ENCODE data around the gene MLLT6.

GRCh38 chr17:38766341-38766740, 61.3 kb downstream of the MLLT6 start:
- TF ChIP-seq, protein P1, sequence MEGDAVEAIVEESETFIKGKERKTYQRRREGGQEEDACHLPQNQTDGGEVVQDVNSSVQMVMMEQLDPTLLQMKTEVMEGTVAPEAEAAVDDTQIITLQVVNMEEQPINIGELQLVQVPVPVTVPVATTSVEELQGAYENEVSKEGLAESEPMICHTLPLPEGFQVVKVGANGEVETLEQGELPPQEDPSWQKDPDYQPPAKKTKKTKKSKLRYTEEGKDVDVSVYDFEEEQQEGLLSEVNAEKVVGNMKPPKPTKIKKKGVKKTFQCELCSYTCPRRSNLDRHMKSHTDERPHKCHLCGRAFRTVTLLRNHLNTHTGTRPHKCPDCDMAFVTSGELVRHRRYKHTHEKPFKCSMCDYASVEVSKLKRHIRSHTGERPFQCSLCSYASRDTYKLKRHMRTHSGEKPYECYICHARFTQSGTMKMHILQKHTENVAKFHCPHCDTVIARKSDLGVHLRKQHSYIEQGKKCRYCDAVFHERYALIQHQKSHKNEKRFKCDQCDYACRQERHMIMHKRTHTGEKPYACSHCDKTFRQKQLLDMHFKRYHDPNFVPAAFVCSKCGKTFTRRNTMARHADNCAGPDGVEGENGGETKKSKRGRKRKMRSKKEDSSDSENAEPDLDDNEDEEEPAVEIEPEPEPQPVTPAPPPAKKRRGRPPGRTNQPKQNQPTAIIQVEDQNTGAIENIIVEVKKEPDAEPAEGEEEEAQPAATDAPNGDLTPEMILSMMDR (IDR thresholded peaks at IDR 0.05 in 8 of 11, conservative IDR thresholded peaks at IDR 0.05 in 3 of 11): no peak
- no peak for TF ChIP-seq POLR2A (IDR thresholded peaks at IDR 0.05)
